Activated T-cell treated with anti-CD3 and anti-CD28 coated beads, Interleukin-2, amount 50 U/mL, for 1 hour (primary cell): ENCODE results near the gene HAPSTR1.

Source experiments
- DNase-seq: peaks from one replicate; pipeline ENCODE4 v3.0.0-alpha.2; 2020

Gene HAPSTR1

DNA sequence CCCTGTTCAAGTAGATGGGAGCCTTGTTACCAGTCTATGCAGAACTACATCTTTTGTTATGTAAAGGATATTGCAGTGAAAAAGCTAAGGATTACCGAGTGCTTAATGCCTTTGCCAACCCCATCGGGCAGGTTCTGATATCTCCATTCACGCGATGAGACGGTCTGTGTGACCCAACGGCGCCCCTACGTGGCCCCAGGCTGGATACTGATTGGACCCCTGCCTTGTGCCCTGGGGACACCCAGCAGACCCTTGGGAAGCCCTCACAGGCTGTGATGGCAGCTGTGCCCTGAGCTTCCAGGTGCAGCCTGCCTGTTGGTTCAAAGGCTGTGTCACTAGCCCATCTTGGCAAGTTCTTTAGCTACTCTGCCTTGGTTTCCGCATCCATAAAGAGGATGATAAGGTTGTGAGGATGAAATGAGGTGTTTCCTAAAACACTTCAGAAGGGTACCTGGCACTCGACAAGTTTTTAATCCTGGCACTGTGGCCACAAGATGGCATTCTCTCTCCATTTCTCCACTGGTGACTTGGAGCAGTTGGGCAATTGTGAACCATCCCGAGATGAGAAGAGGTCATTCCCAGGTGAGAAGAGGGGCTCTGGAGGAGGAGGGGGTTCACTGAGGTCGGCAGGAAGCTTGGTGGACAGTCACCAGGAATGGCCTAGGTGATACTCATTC is 33.6 kb downstream of the HAPSTR1 start:
- no peak for DNase-seq

DNA sequence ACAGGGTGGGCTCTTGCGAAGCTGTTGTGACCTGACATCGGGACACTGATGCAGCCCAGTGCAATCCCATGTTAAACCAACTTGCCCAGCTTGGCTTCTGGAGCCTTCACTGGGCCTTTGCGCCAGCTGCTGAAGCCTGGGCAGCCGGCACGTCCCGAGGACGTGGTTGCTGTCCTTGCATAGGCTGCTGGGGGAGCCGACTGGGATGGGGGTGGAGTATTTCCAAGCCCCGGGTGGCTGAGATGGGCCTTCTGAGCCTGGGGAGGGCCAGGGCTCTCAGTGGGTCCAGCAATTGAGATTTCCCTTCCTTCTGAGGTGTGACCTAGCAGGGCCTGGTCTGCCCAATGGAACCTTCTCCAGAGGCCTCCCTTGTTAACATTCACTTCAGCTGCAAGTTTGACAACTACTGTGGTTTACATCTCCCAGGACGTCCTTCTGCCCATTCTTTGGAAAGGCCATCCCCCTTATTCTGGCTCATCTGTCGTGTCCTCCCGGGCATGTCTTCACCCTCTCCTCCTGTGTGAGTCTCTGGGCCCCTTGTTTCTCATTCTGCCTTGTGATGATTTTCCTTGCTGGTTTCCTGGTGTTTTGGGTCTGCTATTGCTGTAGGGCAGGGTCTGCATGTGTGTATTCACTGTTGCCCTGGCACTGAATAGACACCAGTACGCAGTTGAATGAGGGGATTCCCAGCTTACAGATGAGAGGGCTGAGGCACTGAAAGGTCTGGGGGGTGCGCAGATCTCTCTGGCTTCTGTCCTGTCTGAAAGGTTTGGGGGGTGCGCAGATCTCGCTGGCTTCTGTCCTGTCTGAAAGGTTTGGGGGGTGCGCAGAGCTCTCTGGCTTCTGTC is 34.4 kb downstream of the HAPSTR1 start:
- no peak for DNase-seq

- no peak for DNase-seq
These were observed 35.2 kb downstream of the HAPSTR1 start for GRCh38 chr16:9126609-9127008.

- DNase-seq: no peak
These were observed 37.2 kb downstream of the HAPSTR1 start for GRCh38 chr16:9128346-9129342.

DNA sequence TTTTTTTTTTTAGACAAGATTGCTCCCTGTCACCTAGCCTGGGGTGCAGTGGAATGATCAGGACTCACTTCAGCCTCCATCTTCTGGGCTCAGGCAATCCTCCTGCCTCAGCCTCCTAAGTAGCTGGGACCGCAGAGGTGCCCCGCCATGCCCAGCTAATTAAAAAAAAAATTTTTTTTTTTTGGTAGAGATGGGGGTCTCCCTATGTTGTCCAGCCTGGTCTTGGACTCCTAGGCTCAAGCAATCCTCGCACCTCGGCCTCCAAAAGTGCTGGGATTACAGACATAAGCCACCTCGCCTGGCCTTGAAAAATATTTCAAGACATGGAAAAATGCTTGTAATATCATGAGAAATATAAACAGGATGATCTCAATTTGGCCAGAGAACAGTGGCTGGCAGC is 42.9 kb downstream of the HAPSTR1 start:
- DNase-seq: no peak

DNA sequence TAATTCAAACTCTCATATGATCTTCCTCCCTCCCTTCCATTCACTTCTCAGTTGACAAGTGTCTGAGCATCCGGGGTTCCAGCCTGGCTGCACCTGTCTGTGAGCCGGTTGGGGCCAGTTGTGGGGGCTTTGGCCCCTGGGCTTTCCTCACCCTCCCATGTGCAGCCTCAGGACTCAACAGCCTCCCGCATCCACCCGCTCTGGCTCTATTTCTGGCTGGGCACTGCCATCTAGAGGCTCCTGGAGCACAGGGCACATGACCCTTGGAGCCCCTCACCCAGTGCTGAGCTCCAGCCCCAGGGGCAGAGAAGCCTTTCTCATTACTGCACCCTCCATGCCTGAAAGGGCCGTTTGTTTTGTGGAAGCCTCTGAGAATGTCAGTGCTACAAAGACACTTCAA is 43.3 kb downstream of the HAPSTR1 start:
- DNase-seq: peak; percentile 64

DNA sequence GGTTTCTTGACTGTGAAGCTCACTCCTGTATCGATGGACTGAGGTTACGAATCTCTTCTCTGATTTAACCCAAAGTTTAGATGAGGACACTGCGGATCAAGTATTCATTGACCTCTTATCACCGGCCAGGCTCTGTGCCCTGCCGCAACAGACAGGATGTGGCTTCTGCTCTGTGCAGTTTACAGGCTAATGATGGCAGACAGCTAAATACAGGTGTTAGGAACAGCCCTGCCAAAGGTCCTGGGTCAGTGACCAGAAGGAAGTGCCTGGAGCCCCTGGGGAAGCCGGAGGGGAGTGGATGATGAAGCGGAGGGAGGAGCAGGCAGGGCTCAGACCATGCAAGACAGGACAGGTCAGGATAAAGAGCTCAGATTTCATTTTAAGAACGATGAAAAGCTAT is 44.4 kb downstream of the HAPSTR1 start:
- DNase-seq: no peak

DNA sequence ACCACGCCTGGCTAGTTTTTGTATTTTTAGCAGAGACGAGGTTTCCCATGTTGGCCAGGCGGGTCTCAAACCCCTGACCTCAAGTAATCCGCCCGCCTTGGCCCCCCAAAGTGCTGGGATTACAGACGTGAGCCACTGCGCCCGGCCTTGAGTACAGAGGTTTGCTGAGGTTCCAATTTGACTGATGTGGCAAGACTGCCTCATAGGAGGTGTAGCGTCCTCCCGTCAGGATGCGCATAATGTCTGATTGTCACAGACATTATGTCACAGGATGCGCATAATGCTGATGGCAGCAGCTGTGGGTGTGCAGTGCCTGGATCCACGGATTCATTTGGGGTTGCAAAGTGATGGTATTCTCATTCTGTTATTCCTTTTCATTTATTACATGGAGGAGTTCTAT is 45.2 kb downstream of the HAPSTR1 start:
- DNase-seq: no peak

- no peak for DNase-seq
These were observed 46.7 kb downstream of the HAPSTR1 start for GRCh38 chr16:9138021-9138680.

GRCh38 chr16:9138731-9139501 is 47.5 kb downstream of the HAPSTR1 start:
- DNase-seq: peak; percentile 71

- no peak for DNase-seq
These were observed 48.5 kb downstream of the HAPSTR1 start for GRCh38 chr16:9139965-9140364.
